ENCODE data around the gene B3GNT5.

Gene B3GNT5

DNA sequence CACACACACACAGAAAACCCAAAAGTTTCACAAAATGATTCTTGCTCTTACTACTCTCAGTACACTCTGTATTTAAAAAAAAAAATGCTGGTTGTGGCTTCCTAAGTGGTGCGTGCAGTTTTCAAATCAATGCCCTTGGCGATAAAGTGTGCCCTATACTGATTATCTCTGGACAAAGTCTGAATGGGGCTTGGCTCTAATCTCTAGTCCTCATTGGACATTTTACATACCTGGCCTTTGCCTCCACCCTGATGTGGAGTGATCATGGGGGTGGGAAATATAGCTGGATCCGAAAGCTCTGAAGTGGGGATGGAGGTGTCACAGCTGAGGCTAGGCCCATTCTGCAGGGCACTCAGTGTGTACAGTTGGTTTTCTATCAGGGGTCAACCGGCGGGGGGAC is 14.1 kb downstream of the B3GNT5 start:
- no peak for DNase-seq

DNA sequence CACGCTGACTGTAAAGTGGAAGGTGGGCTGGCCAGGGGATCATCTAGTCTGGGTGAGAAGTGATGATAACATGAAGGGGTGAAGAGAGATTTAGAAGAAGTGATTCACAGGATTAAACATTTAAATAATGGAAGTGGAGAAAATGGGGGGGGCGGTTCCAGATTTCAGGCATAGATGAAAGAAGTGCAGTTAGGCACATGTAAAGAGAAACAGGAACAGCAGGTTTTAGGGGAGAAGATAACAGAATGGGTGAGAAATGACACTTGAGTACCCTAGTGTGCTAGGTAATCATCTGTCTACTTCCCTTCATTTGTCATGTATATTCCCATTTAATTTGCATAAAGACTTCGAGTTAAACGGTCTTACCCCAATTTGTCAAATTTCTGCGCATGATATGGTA is 15.3 kb downstream of the B3GNT5 start:
- DNase-seq, result no peak

DNA sequence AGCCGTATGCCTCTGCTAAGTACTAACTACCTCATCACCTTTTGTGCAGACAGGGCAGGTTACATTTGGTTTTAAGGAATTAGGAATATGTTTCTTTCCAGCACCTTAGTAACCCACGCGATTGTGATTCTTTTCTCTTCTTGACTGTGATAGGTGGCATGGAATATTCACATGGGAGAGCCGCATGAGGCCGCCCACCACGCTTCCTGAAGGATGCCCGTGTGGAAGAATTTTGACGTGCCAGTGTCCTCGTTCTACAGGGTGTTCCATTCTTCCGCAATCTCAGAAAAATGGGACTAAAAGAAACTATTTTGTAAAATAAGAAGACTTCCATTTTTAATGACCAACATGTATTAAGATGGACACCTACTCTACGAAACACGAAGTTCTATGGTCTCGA is 16.3 kb downstream of the B3GNT5 start:
- DNase-seq, result no peak

DNA sequence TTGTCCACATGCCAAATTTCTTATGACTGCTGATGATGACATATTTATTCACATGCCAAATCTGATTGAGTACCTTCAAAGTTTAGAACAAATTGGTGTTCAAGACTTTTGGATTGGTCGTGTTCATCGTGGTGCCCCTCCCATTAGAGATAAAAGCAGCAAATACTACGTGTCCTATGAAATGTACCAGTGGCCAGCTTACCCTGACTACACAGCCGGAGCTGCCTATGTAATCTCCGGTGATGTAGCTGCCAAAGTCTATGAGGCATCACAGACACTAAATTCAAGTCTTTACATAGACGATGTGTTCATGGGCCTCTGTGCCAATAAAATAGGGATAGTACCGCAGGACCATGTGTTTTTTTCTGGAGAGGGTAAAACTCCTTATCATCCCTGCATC is 17.3 kb downstream of the B3GNT5 start:
- DNase-seq, result no peak

DNA sequence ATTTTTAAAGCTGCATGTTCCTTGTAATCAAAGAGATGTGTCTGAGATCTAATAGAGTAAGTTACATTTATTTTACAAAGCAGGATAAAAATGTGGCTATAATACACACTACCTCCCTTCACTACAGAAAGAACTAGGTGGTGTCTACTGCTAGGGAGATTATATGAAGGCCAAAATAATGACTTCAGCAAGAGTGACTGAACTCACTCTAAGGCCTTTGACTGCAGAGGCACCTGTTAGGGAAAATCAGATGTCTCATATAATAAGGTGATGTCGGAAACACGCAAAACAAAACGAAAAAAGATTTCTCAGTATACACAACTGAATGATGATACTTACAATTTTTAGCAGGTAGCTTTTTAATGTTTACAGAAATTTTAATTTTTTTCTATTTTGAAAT is 19.1 kb downstream of the B3GNT5 start:
- no peak for DNase-seq

DNA sequence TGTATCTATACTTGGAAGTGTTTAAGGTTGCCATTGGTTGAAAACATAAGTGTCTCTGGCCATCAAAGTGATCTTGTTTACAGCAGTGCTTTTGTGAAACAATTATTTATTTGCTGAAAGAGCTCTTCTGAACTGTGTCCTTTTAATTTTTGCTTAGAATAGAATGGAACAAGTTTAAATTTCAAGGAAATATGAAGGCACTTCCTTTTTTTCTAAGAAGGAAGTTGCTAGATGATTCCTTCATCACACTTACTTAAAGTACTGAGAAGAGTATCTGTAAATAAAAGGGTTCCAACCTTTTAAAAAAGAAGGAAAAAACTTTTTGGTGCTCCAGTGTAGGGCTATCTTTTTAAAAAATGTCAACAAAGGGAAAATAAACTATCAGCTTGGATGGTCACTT is 19.7 kb downstream of the B3GNT5 start:
- DNase-seq, result no peak

DNA sequence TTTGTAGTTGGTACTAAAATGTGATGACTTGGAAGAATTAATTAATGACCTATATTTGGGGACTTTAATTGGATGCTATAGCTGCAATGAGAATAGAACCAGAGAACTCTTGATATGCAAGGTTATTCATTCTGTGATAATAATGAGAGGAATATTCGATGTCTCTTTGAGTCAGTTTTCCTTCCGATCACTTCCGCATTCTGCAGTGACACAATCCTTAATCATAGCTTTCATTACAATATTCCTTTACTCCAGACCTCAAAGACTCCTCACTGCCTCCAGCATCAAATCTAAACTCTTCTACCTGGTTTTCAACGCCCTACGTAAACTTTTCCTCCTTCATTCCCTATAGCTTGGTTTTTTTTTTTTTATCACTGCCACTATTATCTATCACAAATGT is 21.6 kb downstream of the B3GNT5 start:
- no peak for DNase-seq

DNA sequence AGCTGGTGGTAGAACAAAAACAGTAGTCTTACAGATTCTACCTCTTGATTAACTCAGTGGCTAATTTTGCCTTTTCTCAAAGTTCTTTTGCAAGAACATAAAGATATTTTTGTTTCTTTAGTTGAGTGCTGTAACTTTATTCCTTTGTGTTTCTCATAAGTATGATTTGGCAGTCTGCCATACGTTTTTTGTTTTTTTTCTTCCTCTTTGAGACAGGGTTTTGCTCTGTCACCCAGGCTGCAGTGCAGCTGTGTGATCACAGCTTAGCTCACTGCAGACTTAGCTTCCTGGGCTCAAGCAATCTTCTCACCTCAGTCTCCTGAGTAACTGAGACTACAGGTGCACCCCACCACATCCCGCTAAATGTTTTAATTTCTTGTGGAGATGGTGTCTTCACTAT is 22.4 kb downstream of the B3GNT5 start:
- no peak for DNase-seq

DNA sequence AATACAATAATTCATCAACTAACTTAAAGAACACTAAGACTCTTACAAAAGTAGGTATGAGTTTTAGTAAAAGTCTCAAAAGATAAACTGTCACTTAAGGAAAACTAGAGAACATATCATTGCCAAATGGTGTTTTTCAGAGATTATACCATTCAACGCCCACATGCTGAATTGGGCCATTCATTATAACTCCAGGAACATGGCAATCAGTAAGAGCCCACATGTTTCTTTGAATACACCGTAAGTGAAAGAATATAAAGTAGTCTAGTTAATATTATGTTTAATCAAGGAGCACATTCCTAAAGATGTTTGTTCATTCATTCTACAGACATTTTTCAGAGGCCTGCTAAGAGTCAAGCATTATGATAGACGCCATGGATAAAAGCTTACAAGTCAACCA is 22.9 kb downstream of the B3GNT5 start:
- DNase-seq, result no peak

DNA sequence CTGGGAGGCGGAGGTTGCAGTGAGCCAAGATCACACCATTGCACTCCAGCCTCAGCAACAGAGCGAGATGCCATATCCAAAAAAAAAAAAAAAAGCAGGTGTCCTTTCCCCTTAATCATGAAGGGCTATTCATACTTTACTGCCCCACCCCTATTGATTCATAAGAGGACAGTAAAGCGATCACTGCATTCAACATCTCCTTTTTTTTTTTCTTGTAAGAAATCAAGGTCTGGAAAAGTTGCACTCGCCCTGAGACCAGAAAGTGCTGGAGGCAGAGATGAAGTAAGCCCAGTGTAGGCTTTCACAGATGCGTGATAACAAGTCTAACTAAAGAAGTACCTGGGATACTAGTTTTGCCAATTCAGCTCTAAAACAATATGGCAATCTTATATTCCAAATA is 24.2 kb downstream of the B3GNT5 start:
- no peak for DNase-seq

DNA sequence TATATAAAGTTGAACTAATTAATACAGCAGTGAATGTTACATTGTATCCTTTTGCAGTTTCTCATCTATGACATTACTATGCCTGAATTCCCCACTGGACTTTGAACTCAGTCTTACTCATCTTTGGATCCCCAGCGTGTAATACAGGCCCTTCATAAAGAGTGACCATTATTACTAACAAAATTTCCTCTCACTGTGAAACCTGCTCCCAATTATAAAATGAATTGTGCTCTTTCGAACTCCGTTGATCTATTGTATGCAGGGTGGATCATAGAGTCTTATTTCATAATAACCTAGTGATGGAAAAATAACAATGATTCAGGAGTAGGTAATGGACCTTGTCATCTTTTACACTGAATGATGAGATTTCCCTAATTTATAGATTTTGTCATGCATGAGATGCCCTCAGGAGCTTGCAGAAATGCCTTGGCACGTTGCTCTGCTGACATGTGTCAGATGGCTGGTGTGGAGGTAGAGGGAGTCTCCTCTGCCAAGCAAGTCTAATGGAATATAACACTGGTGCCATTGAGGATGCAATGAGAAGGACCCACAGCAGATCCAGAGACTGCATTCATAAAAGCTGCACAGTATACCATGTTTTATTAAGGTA is 25.5 kb downstream of the B3GNT5 start:
- DNase-seq, result no peak

DNA sequence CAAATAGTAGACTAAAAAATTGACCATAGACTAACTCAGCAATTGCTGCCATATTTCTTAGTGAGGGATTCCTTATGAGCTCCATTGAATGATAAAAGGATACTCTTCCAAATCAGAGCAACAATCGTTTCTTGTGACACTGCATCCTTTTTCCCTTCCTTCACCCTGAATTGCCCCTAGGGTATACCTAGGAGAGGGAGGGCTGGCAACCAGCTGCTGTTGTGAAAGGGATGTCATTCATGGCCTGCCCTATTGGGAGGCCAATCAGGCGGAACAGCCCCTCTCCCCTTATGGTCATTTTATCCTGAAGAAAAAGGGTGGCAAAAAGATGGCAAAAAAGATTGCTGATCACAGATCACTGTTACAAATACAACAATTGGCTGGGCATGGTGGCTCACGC is 26.3 kb downstream of the B3GNT5 start:
- DNase-seq, result no peak

DNA sequence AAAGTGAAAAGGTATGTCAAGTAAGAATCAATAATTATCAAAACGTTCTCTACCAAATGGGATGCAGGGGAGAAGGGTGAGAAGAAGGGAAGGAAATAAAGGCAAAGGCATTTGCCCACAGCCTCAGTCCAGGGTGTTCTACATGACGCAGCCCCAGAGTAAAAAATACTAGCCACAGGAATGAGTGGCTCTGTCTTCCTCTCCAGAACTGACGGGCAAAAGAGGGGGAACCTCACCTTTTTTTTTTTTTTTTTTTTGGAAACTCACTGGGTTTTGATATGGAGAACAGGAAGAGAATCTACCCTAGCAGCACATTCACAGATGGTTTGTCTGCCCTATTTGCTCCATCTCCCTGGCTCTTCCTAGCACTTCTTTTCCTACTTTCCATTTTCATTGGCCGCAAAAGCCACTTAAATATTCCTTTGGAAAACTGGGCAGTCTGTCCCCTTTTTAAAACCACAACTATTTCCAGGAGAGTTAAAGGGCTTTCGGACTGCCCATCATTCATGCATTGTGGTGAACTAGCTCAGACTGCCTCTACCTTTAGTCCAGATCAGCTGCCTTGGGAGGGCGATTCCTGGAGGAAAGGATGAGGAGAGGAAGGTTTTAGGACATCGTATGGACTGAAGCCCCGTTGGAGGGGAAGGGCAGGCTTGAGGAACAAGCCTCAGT is 28.2 kb downstream of the B3GNT5 start:
- no peak for DNase-seq

DNA sequence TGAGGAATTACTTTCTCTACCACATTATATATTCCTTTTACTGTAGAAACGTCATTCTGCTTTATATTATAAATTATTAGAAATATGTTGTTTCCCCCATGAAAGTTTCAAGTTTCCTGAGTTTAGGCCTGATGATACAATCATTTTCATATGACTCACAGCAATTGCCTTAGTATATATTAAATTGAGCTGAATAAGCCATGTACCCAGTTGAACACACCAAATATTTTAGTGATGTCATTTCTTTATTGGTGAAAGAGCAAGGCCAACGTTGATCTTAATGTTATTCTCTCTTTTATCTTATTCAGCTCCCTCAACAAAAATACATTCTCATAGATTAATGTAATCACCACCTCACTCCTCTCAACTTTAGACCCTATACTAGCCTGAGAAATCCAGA is 30.8 kb downstream of the B3GNT5 start:
- DNase-seq, result no peak

DNA sequence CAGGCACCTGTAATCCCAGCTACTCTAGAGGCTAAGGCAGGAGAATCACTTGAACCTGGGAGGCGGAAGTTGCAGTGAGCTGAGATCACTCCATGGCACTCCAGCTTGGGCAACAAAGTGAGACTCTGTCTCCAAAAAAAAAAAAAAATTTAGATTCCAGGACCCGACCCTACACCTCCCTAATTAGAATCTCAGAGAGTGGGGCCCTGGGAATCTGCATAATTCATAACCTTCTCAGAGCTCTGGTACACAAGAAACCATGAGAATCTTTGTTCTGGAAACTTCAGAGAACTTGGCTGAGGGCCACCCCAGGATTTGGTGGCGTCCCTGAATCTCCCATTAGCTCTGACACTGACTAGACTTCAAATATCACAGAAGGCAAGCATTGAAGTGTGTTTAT is 31.5 kb downstream of the B3GNT5 start:
- no peak for DNase-seq

DNA sequence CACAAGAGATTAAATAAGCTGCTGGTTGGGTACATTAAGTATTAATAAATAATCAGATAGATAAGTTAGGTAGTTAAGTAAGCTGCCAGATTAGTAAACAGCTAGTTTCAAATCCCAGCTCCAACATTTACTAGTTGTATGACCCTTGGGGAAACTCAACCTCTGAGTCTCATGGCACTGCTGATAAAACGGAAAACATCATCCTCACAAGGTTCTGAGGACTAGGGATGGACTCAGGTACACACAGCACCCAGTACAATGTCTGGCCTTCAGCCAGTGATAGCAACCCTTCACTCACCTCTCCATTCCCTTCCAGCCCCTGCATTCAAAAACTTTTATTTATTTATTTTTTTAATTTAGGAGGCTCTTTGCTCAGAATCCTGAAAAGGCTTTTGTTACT is 32.3 kb downstream of the B3GNT5 start:
- no peak for DNase-seq

DNA sequence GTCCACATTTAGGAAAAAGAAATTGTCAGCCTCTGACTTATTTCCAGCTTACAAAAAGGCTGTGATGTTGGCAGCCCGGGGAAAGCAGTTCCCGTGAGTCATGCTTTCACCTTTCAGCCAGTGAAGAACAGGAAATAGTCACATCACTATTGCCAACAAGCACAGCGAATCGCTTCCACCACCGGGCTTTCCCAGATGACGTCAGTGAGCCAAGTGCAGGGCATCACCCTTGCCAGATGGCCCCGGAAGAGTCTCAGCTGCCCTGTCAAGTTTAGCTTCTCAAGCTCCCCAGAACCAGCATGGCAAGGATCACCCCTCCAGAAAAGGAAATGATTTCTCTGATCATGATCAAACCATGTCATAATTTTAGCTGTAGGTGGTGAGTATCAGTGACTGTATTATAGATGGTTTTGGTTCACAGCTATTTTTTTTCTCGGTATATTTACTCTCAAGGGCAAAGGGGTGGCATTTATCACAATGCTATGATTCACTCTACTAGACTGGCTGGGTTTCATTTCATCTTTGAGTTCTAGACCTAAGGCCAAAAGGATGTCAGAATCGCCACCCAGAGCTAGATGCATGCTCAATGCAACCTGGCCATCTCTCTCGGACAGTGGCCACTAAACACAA is 32.9 kb downstream of the B3GNT5 start:
- peak; percentile 83 for DNase-seq

DNA sequence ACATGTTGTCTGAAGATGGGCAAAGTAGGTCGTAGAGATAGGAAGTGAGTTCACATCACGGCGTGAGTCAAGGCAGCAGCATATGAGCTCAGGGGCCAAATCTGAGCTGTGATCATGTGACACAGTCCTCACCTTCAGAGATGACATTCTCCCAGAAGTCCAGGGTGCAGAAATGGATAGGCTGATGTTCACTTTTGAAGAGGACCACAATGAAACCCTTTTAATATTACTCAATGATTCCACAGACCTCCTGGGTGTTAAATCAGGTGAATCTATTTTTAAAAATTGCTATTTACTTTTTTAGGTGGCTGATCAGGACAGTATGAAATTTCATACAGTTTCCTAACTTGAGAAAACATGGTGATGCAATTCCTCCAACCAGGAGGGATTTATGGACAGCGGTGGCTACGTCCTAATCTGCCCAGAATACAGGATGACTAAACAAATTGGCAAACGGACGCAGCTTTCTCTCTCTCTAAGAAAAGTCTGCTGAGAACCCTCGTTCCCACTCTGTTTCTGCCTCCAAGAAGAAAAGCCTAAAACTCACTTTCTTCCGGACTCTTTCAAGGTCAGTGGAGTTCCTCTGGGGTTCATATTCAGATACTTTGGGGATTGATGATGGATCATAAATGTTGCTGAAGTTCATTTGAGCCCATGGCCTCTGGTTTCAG is 34.4 kb downstream of the B3GNT5 start:
- DNase-seq, result no peak

DNA sequence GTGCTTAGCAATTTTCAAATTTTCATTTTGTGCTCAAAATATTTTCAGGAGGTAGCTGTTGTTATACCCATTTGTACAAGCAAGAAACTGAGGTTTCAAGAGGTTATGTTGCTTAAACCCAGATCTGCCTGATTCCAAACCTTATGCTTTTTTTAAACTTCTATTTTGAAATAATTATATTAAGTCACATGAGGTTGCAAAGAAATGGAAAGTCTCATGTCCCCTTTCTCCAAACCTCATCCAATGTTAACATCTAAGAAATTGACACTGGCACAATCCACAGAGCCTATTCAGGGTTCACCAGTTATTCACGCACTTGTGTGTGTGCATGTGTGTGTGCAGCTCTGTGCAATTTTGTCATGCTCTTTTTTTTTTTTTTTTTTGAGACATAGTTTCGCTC is 35.1 kb downstream of the B3GNT5 start:
- DNase-seq, result no peak

DNA sequence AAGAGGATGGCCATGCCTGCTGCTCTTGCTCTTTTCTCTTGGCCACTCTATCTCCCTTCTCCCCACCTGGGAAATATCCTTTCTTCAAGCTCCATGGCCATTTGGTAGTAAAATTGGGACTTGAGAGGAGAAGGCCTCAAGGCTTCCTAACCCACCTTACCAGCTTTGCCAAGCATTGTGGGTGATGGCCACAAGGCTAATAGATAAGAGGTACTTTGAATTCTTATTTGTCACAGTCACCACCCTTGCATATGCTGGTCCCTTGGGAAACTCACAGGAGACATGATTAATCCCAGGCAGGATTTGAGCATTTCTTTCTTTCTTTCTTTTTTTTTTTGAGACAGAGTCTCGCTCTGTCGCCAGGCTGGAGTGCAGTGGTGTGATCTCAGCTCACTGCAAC is 37.2 kb downstream of the B3GNT5 start:
- DNase-seq, result no peak

DNA sequence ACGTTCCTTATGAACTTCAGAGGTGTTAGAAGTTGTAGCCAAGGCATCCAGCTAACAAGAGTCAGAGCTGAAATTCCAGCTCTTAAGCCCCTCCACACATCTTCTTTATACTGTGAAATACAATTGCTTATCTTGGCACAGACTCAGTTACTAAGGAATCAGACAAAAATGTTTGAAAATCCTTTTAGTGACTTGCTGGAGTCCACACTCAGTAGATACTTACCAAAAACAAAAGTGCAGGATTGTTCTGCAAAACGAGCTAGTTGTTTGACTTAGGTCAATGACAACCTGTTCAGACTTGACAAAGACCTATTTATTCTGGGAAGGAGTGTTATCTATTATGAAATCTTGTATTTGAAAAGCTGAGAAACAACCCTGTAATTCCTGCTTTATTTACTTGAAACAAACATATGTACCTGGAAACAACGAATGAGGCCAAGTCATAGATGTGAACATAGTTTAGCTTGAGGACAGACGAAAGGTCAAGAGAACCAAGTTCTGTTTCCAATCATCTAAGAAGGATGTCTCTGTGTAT is 38.5 kb downstream of the B3GNT5 start:
- DNase-seq, result no peak

DNA sequence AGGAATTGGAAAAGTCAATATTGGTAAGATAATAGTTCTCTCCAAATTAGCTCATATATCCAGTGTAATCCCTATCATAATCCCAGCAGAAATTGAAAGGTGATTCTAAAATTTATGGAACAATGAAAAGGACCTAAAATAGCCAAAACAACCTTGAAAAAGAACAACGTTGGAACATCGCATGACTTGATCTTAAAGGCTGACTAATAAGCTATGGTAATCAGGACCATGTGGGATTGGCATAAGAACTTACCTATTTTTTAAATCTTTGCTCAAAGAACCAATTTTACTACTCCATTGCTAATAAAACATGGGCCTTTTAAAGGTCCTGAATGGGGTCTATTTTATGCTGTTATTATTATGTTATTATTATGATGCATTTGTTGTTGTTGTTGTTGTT is 40.9 kb downstream of the B3GNT5 start:
- DNase-seq, result no peak

DNA sequence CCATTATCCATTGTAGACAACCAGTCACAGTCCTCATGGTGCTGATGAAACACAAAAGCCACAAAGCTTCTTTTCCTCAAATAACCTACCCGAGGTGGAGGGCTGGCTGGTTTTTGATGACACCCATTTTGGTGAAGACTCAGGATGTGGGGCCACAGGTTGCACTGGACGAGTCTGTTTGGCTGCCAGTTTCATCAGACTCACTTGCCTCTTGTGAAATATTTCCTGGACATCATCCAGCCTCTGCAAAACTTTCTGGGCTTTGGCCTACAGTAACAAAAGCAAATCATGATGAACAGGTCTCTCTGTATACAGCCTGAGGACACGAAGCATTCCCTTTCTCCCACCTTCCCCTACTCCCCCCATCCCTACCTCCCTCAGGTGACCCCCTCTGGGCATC is 42.2 kb downstream of the B3GNT5 start:
- no peak for DNase-seq

DNA sequence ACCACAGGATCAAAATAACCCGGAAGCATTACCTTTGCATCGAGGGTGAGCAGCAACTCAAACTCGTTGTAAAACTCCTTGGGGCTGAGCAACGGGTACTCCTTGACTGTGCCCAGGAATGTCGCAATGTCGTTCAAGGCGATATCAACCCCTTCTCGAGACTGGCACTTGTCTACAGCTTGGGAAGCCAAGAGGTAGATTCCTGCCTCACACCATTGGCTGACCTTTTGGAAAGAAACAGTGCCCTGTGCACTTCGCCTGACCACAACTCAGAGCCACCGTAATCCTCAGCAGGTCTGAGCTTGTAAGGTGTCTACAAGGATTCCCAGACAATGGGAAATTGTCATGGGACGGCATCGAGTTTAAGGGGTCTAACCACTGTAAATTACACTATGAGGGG is 43.9 kb downstream of the B3GNT5 start:
- DNase-seq, result no peak

Data from activated T-cell treated with anti-CD3 and anti-CD28 coated beads, Interleukin-2, amount 50 U/mL, for 1 hour (primary cell).